RWPE1 (cell line): Measurements from ENCODE around the gene ARMC5.

Source experiments
- CTCF ChIA-PET: fragments of 350-600 bp; sonication (Branson Sonifier 250); formaldehyde crosslinking; extraction: SDS; loops from one replicate; lab custom pipeline; 2021; lab: Yijun Ruan, JAX
- POLR2A ChIA-PET: fragments of 400-600 bp; formaldehyde crosslinking; extraction: SDS; loops from one replicate; lab custom pipeline; 2020; ENCODE audit warnings: antibody characterized with exemption; ENCODE audit not compliant: low non-redundant PET; lab: Yijun Ruan, JAX
- DNase-seq: peaks from one replicate; pipeline ENCODE4 v3.0.0; 2012; ENCODE audit warnings: low spot score
- H3K27ac ChIP-seq: fragments of 450-650 bp; 2 replicates; pipeline ENCODE4 v1.5.1; 2017
- CTCF ChIP-seq: fragments of 450-650 bp; conservative IDR thresholded peaks from 2 replicates; pipeline ENCODE4 v1.5.1; 2017; ENCODE audit warnings: low read depth, mild to moderate bottlenecking

Gene ARMC5

GRCh38 chr16:31466381-31466841 is 7.1 kb downstream of the ARMC5 start:
- 0 out of 2 replicates have a peak overlapping the region, but pooled peaks have one; percentile 1 for H3K27ac ChIP-seq
- no peak for DNase-seq
- ChIA-PET CTCF (no interaction called here), POLR2A (no interaction called here)
- no peak for TF ChIP-seq CTCF

GRCh38 chr16:31467151-31467773 is 8.0 kb downstream of the ARMC5 start:
- ChIA-PET CTCF (interaction anchor here (0.6 kb wide), 1 partner anchor 22 kb away, joined by 4 read pairs; no protein-coding TSS in a partner anchor), POLR2A (no interaction called here)
- TF ChIP-seq CTCF, result no peak
- no peak for DNase-seq
- 0 out of 2 replicates have a peak overlapping the region, but pooled peaks have one; percentile 1 for H3K27ac ChIP-seq

- no peak for TF ChIP-seq CTCF
- POLR2A ChIA-PET, result no interaction called here
- DNase-seq, result no peak
- no peak overlapping the region for H3K27ac ChIP-seq
- CTCF ChIA-PET, result interaction anchor here (0.6 kb wide), 1 partner anchor 21 kb away, joined by 4 read pairs; no protein-coding TSS in a partner anchor
Measured at GRCh38 chr16:31467858-31468257, 8.6 kb downstream of the ARMC5 start.

- POLR2A ChIA-PET, result no interaction called here
- CTCF ChIA-PET, result interaction anchor here (0.7 kb wide), 1 partner anchor 12 kb away, joined by 3 read pairs; no protein-coding TSS in a partner anchor
- no peak for TF ChIP-seq CTCF
Measured at GRCh38 chr16:31470615-31471014, 11.3 kb downstream of the ARMC5 start.

GRCh38 chr16:31471241-31471874 is 12.1 kb downstream of the ARMC5 start:
- no peak for TF ChIP-seq CTCF
- ChIA-PET CTCF (interaction anchor here (0.5 to 1.1 kb wide), 3 partner anchors 11 to 518 kb away, joined by 3 to 6 read pairs (median 4); no protein-coding TSS in a partner anchor), POLR2A (no interaction called here)
- DNase-seq, result no peak
- peak overlapping the region; percentile 97 for H3K27ac ChIP-seq

More at GRCh38 chr16:31470615-31471014, 11.3 kb downstream of the ARMC5 start:
- DNase-seq, result no peak
- H3K27ac ChIP-seq, result peak overlapping the region; percentile 97

GRCh38 chr16:31471875-31472708 is 12.8 kb downstream of the ARMC5 start, which contains the start of gene TGFB1I1:
TGFB1I1 (plus strand) TSS chr16:31472152; CDS start chr16:31472189, 37 bp downstream.
- DNase-seq, result peak; percentile 45
- ChIA-PET POLR2A (no interaction called here), CTCF (interaction anchor here (0.5 to 1.1 kb wide), 2 partner anchors 11 to 519 kb away, joined by 4 to 6 read pairs; no protein-coding TSS in a partner anchor)
- no peak for TF ChIP-seq CTCF
- H3K27ac ChIP-seq, result peak within 1 kb of the TSS; percentile 97
